GM12878 (cell line): ENCODE measurements around the gene PALLD. TPM values are rescaled to one million over a fixed set of nuclear protein-coding genes. Genes with fewer than 3 reads are reported as not detected.
"Not testable (repeated sequence)": the region's sequence is repeated elsewhere in the genome, so short reads cannot be mapped to it uniquely, and the experiment has no call there.

Experiments used
- ATAC-seq: fragments of 200-7000 bp; cut with Tn5 transposase; 3 replicates; pipeline ENCODE4 v1.9.1; 2020; ENCODE audit warnings: mild to moderate bottlenecking, moderate library complexity
- BruUV-seq: library from RNA; stranded (reverse); fragments of 400-500 nt; replicated peaks from 2 replicates; lab custom pipeline; 2021; lab: Mats Ljungman, UMichigan
- CTCF ChIA-PET: fragments of 300-600 bp; sonication (Branson Sonifier 250); formaldehyde crosslinking; extraction: SDS; loops from one replicate; lab custom pipeline; 2021; ENCODE audit warnings: inconsistent platforms; lab: Yijun Ruan, JAX
- POLR2A ChIA-PET: fragments of 350-600 bp; formaldehyde crosslinking; extraction: SDS; loops from one replicate; lab custom pipeline; 2021; ENCODE audit warnings: inconsistent platforms; lab: Charles Lee
- RAD21 ChIA-PET: fragments of 300-600 bp; sonication (Branson Sonifier 250); formaldehyde crosslinking; loops from one replicate; lab custom pipeline; 2023; ENCODE audit warnings: antibody characterized with exemption; ENCODE audit not compliant: unreplicated experiment; lab: Charles Lee
- SMC1A ChIA-PET: fragments of 300-600 bp; sonication (Branson Sonifier 250); formaldehyde crosslinking; loops from one replicate; lab custom pipeline; 2023; ENCODE audit not compliant: unreplicated experiment, uncharacterized antibody; lab: Charles Lee
- DNase-seq: peaks from one replicate; pipeline ENCODE4 v3.0.0-alpha.2; 2011; ENCODE audit warnings: low read depth, low spot score
- FAIRE-seq: peaks from 3 replicates; lab custom pipeline; 2011; peaks lifted over from hg19 to GRCh38; lab: Jason Lieb, UNC
- H2AFZ ChIP-seq: 2 replicates; pipeline ENCODE4 v1.6.0; 2011; ENCODE audit warnings: low read depth, low read length, control low read depth; ENCODE audit not compliant: control insufficient read depth
- H3K27ac ChIP-seq: 2 replicates; pipeline ENCODE4 v1.5.1; 2011; ENCODE audit warnings: control low read depth; ENCODE audit not compliant: control insufficient read depth, insufficient read depth
- H3K27me3 ChIP-seq, 2 experiments: replicated peaks in 1 of 2; 2 replicates each; pipeline versions ENCODE4 v1.6.0 to v1.6.1; 2011; ENCODE audit warnings: low read length in 1 of 2; ENCODE audit not compliant: control insufficient read depth in 2 of 2, insufficient read depth in 2 of 2
- H3K36me3 ChIP-seq, 2 experiments: 2 replicates each; pipeline ENCODE4 v1.5.1; 2011; ENCODE audit warnings: low read length in 1 of 2; ENCODE audit not compliant: control insufficient read depth in 2 of 2, insufficient read depth in 2 of 2
- H3K4me1 ChIP-seq: 2 replicates; pipeline ENCODE4 v1.6.1; 2011; ENCODE audit warnings: mild to moderate bottlenecking, low read length, moderate library complexity, mixed read lengths; ENCODE audit not compliant: control insufficient read depth, insufficient read depth
- H3K4me2 ChIP-seq: 2 replicates; pipeline ENCODE4 v1.6.0; 2011; ENCODE audit warnings: control low read depth; ENCODE audit not compliant: control insufficient read depth, insufficient read depth
- H3K4me3 ChIP-seq: fragments of 200-600 bp; sonication (generic); 2 replicates; pipeline ENCODE4 v1.5.1; 2016
- H3K79me2 ChIP-seq: 2 replicates; pipeline ENCODE4 v1.6.0; 2011; ENCODE audit warnings: low read length; ENCODE audit not compliant: control insufficient read depth, insufficient read depth
- H3K9ac ChIP-seq: 2 replicates; pipeline ENCODE4 v1.8.0; 2011; ENCODE audit warnings: low read length, control low read depth, mixed read lengths; ENCODE audit not compliant: control insufficient read depth, insufficient read depth
- H3K9me3 ChIP-seq: replicated peaks from 3 replicates; pipeline ENCODE4 v1.5.1; 2011; ENCODE audit warnings: mild to moderate bottlenecking, low read length; ENCODE audit not compliant: control insufficient read depth, insufficient read depth
- H4K20me1 ChIP-seq: 2 replicates; pipeline ENCODE4 v1.6.0; 2011; ENCODE audit not compliant: control insufficient read depth, insufficient read depth
- DPF2 ChIP-seq: fragments of 450-650 bp; IDR thresholded peaks from 2 replicates; pipeline ENCODE4 v1.6.1; 2017; ENCODE audit warnings: mild to moderate bottlenecking
- ETV6 ChIP-seq, 2 experiments: fragments of 450-650 bp in 1 of 2; IDR thresholded peaks in 1 of 2; conservative IDR thresholded peaks in 1 of 2; 2 replicates each; pipeline ENCODE4 v1.6.1; 2014; ENCODE audit warnings: antibody characterized with exemption in 1 of 2, borderline replicate concordance in 1 of 2, low read depth in 1 of 2, mild to moderate bottlenecking in 1 of 2, moderate library complexity in 1 of 2
- HDAC2 ChIP-seq: fragments of 200-600 bp; sonication (generic); IDR thresholded peaks from 2 replicates; pipeline ENCODE4 v1.6.1; 2017
- SMAD5 ChIP-seq: IDR thresholded peaks from 2 replicates; pipeline ENCODE4 v1.6.1; 2016; ENCODE audit warnings: antibody characterized with exemption, low read depth
- SREBF2 ChIP-seq: IDR thresholded peaks from 2 replicates; pipeline ENCODE4 v1.6.1; 2012; ENCODE audit warnings: mild to moderate bottlenecking, low read length
- WGBS: methylation state at CpG from one replicate; pipeline ENCODE4 v1.1.6; 2016; ENCODE audit warnings: low lambda C conversion rate; ENCODE audit not compliant: insufficient replicate concordance, insufficient coverage; ENCODE audit errors: missing lambda C conversion rate; 5-methylcytosine and 5-hydroxymethylcytosine counted together
- in situ Hi-C: fragments of 300-500 bp; cut with MboI; formaldehyde crosslinking; loops from 9 replicates; pipeline ENCODE4 v1.14.3; 2018; ENCODE audit warnings: mixed read lengths
- intact Hi-C: fragments of 100-400 bp; cut with micrococcal nuclease; formaldehyde crosslinking; loops from one replicate; pipeline ENCODE4 v1.14.2; 2022; ENCODE audit not compliant: unreplicated experiment
- polyA plus RNA-seq, 11 experiments: library from polyadenylated mRNA; depleted of rRNA in 4 of 11; unstranded in 6 of 11; stranded (reverse) in 5 of 11; fragments of >200 nt; fragmentation: Nextera tagmentation in 4 of 11; fragmentation: Illumina TruSeq in 1 of 11; extraction: Ambion mirVana in 4 of 11; extraction: Trizol in 1 of 11; gene quantifications; 1 replicate in 1 of 11; 2 replicates in 10 of 11; pipeline versions ENCODE4 v1.2.1 to v1.2.3, GENCODE V29; 2011 to 2016; ENCODE audit warnings: inconsistent platforms in 2 of 11, missing spikeins in 2 of 11, low read depth in 1 of 11
- total RNA-seq, 4 experiments: library from RNA; depleted of rRNA in 3 of 4; stranded (reverse); fragments of >200 nt in 3 of 4; fragmentation: Illumina TruSeq in 1 of 4; extraction: Trizol in 1 of 4; gene quantifications; 2 replicates each; pipeline versions ENCODE4 v1.2.1 to v1.2.3, GENCODE V29; 2013 to 2021

PALLD gene
- total and polyA plus RNA-seq, 10 of the 15 experiments (the other 5 are each of a cell fraction or from before 2014, with no cell fraction given): 1.0 to 7.7 (median 1.7) TPM

- in situ Hi-C loops: no loop called here
- Histone ChIP-seq H3K4me1 (no peaks in the 10 kb centered on the region), H4K20me1 (no peaks in the 10 kb centered on the region), H3K27me3 (no peaks in the 10 kb centered on the region; a peak in 1 of 4 replicates), H3K4me3 (no peak overlapping the region), H3K9ac (no peak overlapping the region), H3K27ac (no peak overlapping the region), H3K9me3 (no peaks in the 10 kb centered on the region), H3K4me2 (no peak overlapping the region), H3K79me2 (no peaks in the 10 kb centered on the region), H3K36me3 (no peaks in the 10 kb centered on the region), H2AFZ (no peak overlapping the region)
- FAIRE-seq (no peak), ATAC-seq (no peak), DNase-seq (no peak)
- ChIA-PET RAD21 (no interaction called here), SMC1A (no interaction called here), CTCF (no interaction called here), POLR2A (no interaction called here)
- intact Hi-C loops: no loop called here
- WGBS: 83% methylated on average over 4 of the region's 4 CpGs
- BruUV-seq: no TSS peak
- TF ChIP-seq SREBF2: no peak
- TF ChIP-seq ETV6 (conservative IDR thresholded peaks at IDR 0.05 in 1 of 2, IDR thresholded peaks at IDR 0.05 in 1 of 2; ENCODE audit: borderline replicate concordance in 1 of 2, low read depth in 1 of 2): no peak
- no peak for TF ChIP-seq SMAD5
- TF ChIP-seq DPF2: no peak
- no peak for TF ChIP-seq HDAC2
Measured at GRCh38 chr4:168802222-168802621, 305.4 kb downstream of the PALLD start.

GRCh38 chr4:168803052-168803451, 306.2 kb downstream of the PALLD start:
- POLR2A ChIA-PET, H3K79me2 ChIP-seq, H2AFZ ChIP-seq, FAIRE-seq, intact Hi-C loops, H3K9ac ChIP-seq, BruUV-seq, H3K4me1 ChIP-seq, DNase-seq, H3K27me3 ChIP-seq, RAD21 ChIA-PET, H3K36me3 ChIP-seq, H4K20me1 ChIP-seq, H3K4me2 ChIP-seq, CTCF ChIA-PET, H3K27ac ChIP-seq, H3K4me3 ChIP-seq, H3K9me3 ChIP-seq, in situ Hi-C loops: not testable (repeated sequence)
- ATAC-seq: peak; percentile 27; the same call in 2 of the 3 replicates
- SMC1A ChIA-PET: interaction anchor here (1.0 to 1.1 kb wide), 2 partner anchors 28 to 67 kb away, joined by 3 read pairs; no protein-coding TSS in a partner anchor
- 7% methylated on average over 5 of the region's 5 CpGs for WGBS
